ENCODE measurements around the gene ZNF248.
"Not testable (repeated sequence)": the region's sequence is repeated elsewhere in the genome, so short reads cannot be mapped to it uniquely, and the experiment has no call there.

ZNF248 gene

DNA sequence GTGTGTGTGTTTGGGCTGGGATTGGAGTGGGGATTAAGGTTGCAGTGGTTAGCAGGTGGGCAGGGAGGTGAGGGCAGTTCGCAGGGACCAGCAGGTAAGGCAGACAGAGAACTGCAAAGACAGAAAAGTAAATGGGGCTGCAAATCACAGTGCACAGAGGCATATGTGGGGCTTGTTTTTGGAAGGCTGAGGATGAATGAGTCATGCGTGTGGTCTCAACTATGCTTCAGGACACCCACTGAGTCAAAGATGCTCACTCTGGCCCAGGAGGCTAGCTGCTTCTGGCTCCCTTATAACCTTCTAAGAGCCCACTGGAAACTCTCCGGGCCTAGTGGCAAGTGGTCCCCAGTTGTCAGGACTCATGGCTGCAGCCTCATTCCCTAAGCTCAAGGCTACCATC lies 118.2 kb downstream of the ZNF248 start:
- H3K9me3 ChIP-seq (ENCODE audit: severe bottlenecking) = no peaks in the 10 kb centered on the region
- H3K36me3 ChIP-seq (ENCODE audit: low read depth) = no peaks in the 10 kb centered on the region
- no peak overlapping the region for H3K4me3 ChIP-seq (ENCODE audit: severe bottlenecking)
- no peak for DNase-seq (ENCODE audit: low spot score)
- H3K4me1 ChIP-seq (ENCODE audit: insufficient read depth, poor library complexity, severe bottlenecking) = no peaks in the 10 kb centered on the region
- no peak for ATAC-seq (ENCODE audit: low read depth)
- H3K27me3 ChIP-seq (ENCODE audit: insufficient read depth, poor library complexity, severe bottlenecking) = no peaks in the 10 kb centered on the region
- H3K27ac ChIP-seq (ENCODE audit: poor library complexity, severe bottlenecking) = no peak overlapping the region
- TF ChIP-seq, protein P1, sequence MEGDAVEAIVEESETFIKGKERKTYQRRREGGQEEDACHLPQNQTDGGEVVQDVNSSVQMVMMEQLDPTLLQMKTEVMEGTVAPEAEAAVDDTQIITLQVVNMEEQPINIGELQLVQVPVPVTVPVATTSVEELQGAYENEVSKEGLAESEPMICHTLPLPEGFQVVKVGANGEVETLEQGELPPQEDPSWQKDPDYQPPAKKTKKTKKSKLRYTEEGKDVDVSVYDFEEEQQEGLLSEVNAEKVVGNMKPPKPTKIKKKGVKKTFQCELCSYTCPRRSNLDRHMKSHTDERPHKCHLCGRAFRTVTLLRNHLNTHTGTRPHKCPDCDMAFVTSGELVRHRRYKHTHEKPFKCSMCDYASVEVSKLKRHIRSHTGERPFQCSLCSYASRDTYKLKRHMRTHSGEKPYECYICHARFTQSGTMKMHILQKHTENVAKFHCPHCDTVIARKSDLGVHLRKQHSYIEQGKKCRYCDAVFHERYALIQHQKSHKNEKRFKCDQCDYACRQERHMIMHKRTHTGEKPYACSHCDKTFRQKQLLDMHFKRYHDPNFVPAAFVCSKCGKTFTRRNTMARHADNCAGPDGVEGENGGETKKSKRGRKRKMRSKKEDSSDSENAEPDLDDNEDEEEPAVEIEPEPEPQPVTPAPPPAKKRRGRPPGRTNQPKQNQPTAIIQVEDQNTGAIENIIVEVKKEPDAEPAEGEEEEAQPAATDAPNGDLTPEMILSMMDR (IDR thresholded peaks at IDR 0.05; ENCODE audit: poor library complexity, severe bottlenecking) = no peak

GRCh38 chr10:37738241-37738640 lies 119.2 kb downstream of the ZNF248 start:
- ATAC-seq (ENCODE audit: low read depth); H3K36me3 ChIP-seq (ENCODE audit: low read depth); H3K4me1 ChIP-seq (ENCODE audit: insufficient read depth, poor library complexity, severe bottlenecking); H3K4me3 ChIP-seq (ENCODE audit: severe bottlenecking); H3K27ac ChIP-seq (ENCODE audit: poor library complexity, severe bottlenecking); H3K9me3 ChIP-seq (ENCODE audit: severe bottlenecking); DNase-seq (ENCODE audit: low spot score); H3K27me3 ChIP-seq (ENCODE audit: insufficient read depth, poor library complexity, severe bottlenecking): not testable (repeated sequence)

GRCh38 chr10:37737336-37737735 lies 120.1 kb downstream of the ZNF248 start:
- Histone ChIP-seq H3K27ac (ENCODE audit: poor library complexity, severe bottlenecking) (no peak overlapping the region), H3K36me3 (ENCODE audit: low read depth) (no peaks in the 10 kb centered on the region), H3K4me3 (ENCODE audit: severe bottlenecking) (no peak overlapping the region), H3K27me3 (ENCODE audit: insufficient read depth, poor library complexity, severe bottlenecking) (no peaks in the 10 kb centered on the region), H3K4me1 (ENCODE audit: insufficient read depth, poor library complexity, severe bottlenecking) (no peaks in the 10 kb centered on the region), H3K9me3 (ENCODE audit: severe bottlenecking) (no peaks in the 10 kb centered on the region)
- no peak for DNase-seq (ENCODE audit: low spot score)
- no peak for ATAC-seq (ENCODE audit: low read depth)
- TF ChIP-seq, protein P1 (IDR thresholded peaks at IDR 0.05; ENCODE audit: poor library complexity, severe bottlenecking) = no peak

- Histone ChIP-seq H3K4me1 (ENCODE audit: insufficient read depth, poor library complexity, severe bottlenecking) (no peaks in the 10 kb centered on the region), H3K27me3 (ENCODE audit: insufficient read depth, poor library complexity, severe bottlenecking) (no peaks in the 10 kb centered on the region), H3K4me3 (ENCODE audit: severe bottlenecking) (no peak overlapping the region), H3K9me3 (ENCODE audit: severe bottlenecking) (no peaks in the 10 kb centered on the region), H3K36me3 (ENCODE audit: low read depth) (no peaks in the 10 kb centered on the region), H3K27ac (ENCODE audit: poor library complexity, severe bottlenecking) (no peak overlapping the region)
- TF ChIP-seq, protein P1 (IDR thresholded peaks at IDR 0.05; ENCODE audit: poor library complexity, severe bottlenecking) = no peak
- ATAC-seq (ENCODE audit: low read depth) (no peak), DNase-seq (ENCODE audit: low spot score) (no peak)
Observed at GRCh38 chr10:37736120-37736519, 121.3 kb downstream of the ZNF248 start.

DNA sequence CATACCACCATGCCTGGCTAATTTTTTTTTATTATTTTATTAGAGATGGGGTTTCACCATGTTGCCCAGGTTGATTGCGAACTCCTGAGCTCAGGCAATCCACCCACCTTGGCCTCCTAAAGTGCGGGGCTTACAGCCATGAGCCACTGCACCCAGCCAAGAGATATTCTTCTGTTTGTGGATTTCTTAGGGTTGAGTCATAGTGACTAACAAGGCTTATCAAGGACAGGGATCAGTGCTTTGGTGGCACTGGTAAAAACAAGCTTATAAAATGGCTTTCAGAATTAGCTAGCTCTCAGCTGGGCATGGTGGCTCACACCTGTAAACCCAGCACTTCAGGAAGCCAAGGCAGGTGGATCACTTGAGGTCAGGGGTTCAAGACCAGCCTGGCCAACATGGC lies 122.4 kb downstream of the ZNF248 start:
- DNase-seq (ENCODE audit: low spot score) = no peak
- ATAC-seq (ENCODE audit: low read depth) = peak; percentile 71
- Histone ChIP-seq H3K36me3 (ENCODE audit: low read depth) (no peaks in the 10 kb centered on the region), H3K27ac (ENCODE audit: poor library complexity, severe bottlenecking) (no peak overlapping the region), H3K4me1 (ENCODE audit: insufficient read depth, poor library complexity, severe bottlenecking) (no peaks in the 10 kb centered on the region), H3K4me3 (ENCODE audit: severe bottlenecking) (no peak overlapping the region), H3K9me3 (ENCODE audit: severe bottlenecking) (no peaks in the 10 kb centered on the region), H3K27me3 (ENCODE audit: insufficient read depth, poor library complexity, severe bottlenecking) (no peaks in the 10 kb centered on the region)
- TF ChIP-seq, protein P1 (IDR thresholded peaks at IDR 0.05; ENCODE audit: poor library complexity, severe bottlenecking) = no peak
